CD14-positive monocyte (primary cell): ENCODE results near the gene TOX3. TPM values are rescaled to one million over a fixed set of nuclear protein-coding genes. Genes with fewer than 3 reads are reported as not detected.

Source experiments
- DNase-seq, 3 donors: peaks; one replicate each; pipeline ENCODE4 v3.0.0-alpha.2; 2011 to 2022
- H2AFZ ChIP-seq: 2 replicates; pipeline ENCODE4 v1.6.0; 2012; ENCODE audit warnings: mild to moderate bottlenecking, low read depth, low read length, inconsistent platforms; ENCODE audit not compliant: insufficient read depth, poor library complexity, severe bottlenecking
- H3K27ac ChIP-seq, 2 donors: 1 replicate in 1 of 2; 2 replicates in 1 of 2; pipeline ENCODE4 v1.5.1; 2012 to 2013; ENCODE audit warnings: low read length in 2 of 2, control low read depth in 1 of 2, inconsistent platforms in 1 of 2, low read depth in 1 of 2, mild to moderate bottlenecking in 1 of 2
- H3K27me3 ChIP-seq, 2 donors: one replicate each; pipeline versions ENCODE4 v1.6.0 to v1.6.1; 2011 to 2013; ENCODE audit warnings: low read length in 2 of 2; ENCODE audit not compliant: control insufficient read depth in 2 of 2, insufficient read depth in 2 of 2
- H3K36me3 ChIP-seq, 2 donors: replicated peaks in 1 of 2; 1 replicate in 1 of 2; 2 replicates in 1 of 2; pipeline versions ENCODE4 v1.5.1 to v1.6.1; 2012 to 2013; ENCODE audit warnings: low read length in 2 of 2, control low read depth in 1 of 2, inconsistent platforms in 1 of 2, mild to moderate bottlenecking in 1 of 2; ENCODE audit not compliant: insufficient read depth in 2 of 2, control insufficient read depth in 1 of 2
- H3K4me1 ChIP-seq, 2 donors: 1 replicate in 1 of 2; 2 replicates in 1 of 2; pipeline versions ENCODE4 v1.5.1 to v1.6.1; 2012 to 2013; ENCODE audit warnings: low read length in 2 of 2, control low read depth in 1 of 2, inconsistent platforms in 1 of 2, mild to moderate bottlenecking in 1 of 2, moderate library complexity in 1 of 2; ENCODE audit not compliant: insufficient read depth in 2 of 2, control insufficient read depth in 1 of 2
- H3K4me2 ChIP-seq: replicated peaks from 2 replicates; pipeline ENCODE3; 2012; ENCODE audit warnings: low read length, moderate library complexity, mild to moderate bottlenecking; ENCODE audit not compliant: poor library complexity, severe bottlenecking; ENCODE audit errors: extremely low read depth
- H3K4me3 ChIP-seq, 3 experiments: fragments of 200-600 bp in 1 of 3; sonication (generic) in 1 of 3; replicated peaks in 1 of 3; 1 replicate in 2 of 3; 2 replicates in 1 of 3; pipeline ENCODE4 v1.5.1; 2011 to 2013; ENCODE audit warnings: low read length in 3 of 3, mild to moderate bottlenecking in 3 of 3, control low read depth in 2 of 3, low read depth in 2 of 3, inconsistent platforms in 1 of 3, moderate library complexity in 1 of 3
- H3K79me2 ChIP-seq: 2 replicates; pipeline ENCODE4 v1.6.0; 2012; ENCODE audit warnings: mild to moderate bottlenecking, control low read depth, inconsistent platforms, low read length, moderate library complexity; ENCODE audit not compliant: insufficient read depth
- H3K9ac ChIP-seq: 2 replicates; pipeline ENCODE4 v1.6.0; 2017; ENCODE audit warnings: low read length, mild to moderate bottlenecking; ENCODE audit not compliant: insufficient read depth, poor library complexity, severe bottlenecking
- H3K9me3 ChIP-seq, 2 donors: replicated peaks in 1 of 2; 1 replicate in 1 of 2; 2 replicates in 1 of 2; pipeline versions ENCODE4 v1.5.1 to v1.6.1; 2012 to 2013; ENCODE audit warnings: low read length in 2 of 2, control low read depth in 1 of 2; ENCODE audit not compliant: control insufficient read depth in 1 of 2, insufficient read depth in 1 of 2
- H4K20me1 ChIP-seq: 2 replicates; pipeline ENCODE4 v1.6.0; 2012; ENCODE audit warnings: mild to moderate bottlenecking, low read length, control low read depth, moderate library complexity; ENCODE audit not compliant: insufficient read depth
- H3K27ac Mint-ChIP-seq, 7 donors: one replicate each; pipeline ENCODE4 v1.8.0; 2020; ENCODE audit warnings: mild to moderate bottlenecking in 7 of 7, mixed read lengths in 7 of 7, moderate library complexity in 6 of 7, inconsistent platforms in 2 of 7
- H3K27me3 Mint-ChIP-seq, 3 donors: one replicate each; pipeline ENCODE4 v1.8.0; 2021 to 2022; ENCODE audit warnings: low read depth in 3 of 3, mild to moderate bottlenecking in 3 of 3, mixed read lengths in 3 of 3, moderate library complexity in 3 of 3, inconsistent platforms in 1 of 3
- H3K36me3 Mint-ChIP-seq, 2 donors: one replicate each; pipeline ENCODE4 v1.8.0; 2020; ENCODE audit warnings: mixed read lengths in 2 of 2, inconsistent platforms in 1 of 2, mild to moderate bottlenecking in 1 of 2
- H3K4me1 Mint-ChIP-seq: one replicate; pipeline ENCODE4 v1.8.0; 2020; ENCODE audit warnings: mild to moderate bottlenecking, mixed read lengths
- H3K4me3 Mint-ChIP-seq, 2 donors: one replicate each; pipeline ENCODE4 v1.8.0; 2020; ENCODE audit warnings: mild to moderate bottlenecking in 2 of 2, mixed read lengths in 2 of 2, moderate library complexity in 1 of 2
- H3K9me3 Mint-ChIP-seq, 7 donors: one replicate each; pipeline ENCODE4 v1.8.0; 2020 to 2022; ENCODE audit warnings: mixed read lengths in 7 of 7, mild to moderate bottlenecking in 6 of 7, moderate library complexity in 6 of 7, inconsistent platforms in 2 of 7
- CTCF ChIP-seq: fragments of 200-600 bp; IDR thresholded peaks from one replicate; pipeline ENCODE4 v1.8.0; 2022; ENCODE audit warnings: antibody characterized with exemption, mild to moderate bottlenecking
- WGBS: methylation state at CpG from one replicate; pipeline ENCODE4 v1.1.5; 2013; ENCODE audit warnings: missing lambda C conversion rate; ENCODE audit not compliant: insufficient coverage; 5-methylcytosine and 5-hydroxymethylcytosine counted together
- intact Hi-C, 2 donors: fragments of 100-400 bp; cut with micrococcal nuclease; formaldehyde crosslinking; loops; one replicate each; pipeline versions ENCODE4 v1.15.0 to v1.15.1; 2023
- polyA plus RNA-seq, 3 donors: library from polyadenylated mRNA; depleted of rRNA in 1 of 3; unstranded in 2 of 3; stranded (reverse) in 1 of 3; fragments of 300-500 nt in 2 of 3; fragments of >200 nt in 1 of 3; fragmentation: Illumina TruSeq in 2 of 3; gene quantifications; 1 replicate in 2 of 3; 2 replicates in 1 of 3; pipeline ENCODE4 v1.2.3, GENCODE V29; 2012 to 2021

The TOX3 gene
- polyA plus RNA-seq, 3 donors, result not detected

DNA sequence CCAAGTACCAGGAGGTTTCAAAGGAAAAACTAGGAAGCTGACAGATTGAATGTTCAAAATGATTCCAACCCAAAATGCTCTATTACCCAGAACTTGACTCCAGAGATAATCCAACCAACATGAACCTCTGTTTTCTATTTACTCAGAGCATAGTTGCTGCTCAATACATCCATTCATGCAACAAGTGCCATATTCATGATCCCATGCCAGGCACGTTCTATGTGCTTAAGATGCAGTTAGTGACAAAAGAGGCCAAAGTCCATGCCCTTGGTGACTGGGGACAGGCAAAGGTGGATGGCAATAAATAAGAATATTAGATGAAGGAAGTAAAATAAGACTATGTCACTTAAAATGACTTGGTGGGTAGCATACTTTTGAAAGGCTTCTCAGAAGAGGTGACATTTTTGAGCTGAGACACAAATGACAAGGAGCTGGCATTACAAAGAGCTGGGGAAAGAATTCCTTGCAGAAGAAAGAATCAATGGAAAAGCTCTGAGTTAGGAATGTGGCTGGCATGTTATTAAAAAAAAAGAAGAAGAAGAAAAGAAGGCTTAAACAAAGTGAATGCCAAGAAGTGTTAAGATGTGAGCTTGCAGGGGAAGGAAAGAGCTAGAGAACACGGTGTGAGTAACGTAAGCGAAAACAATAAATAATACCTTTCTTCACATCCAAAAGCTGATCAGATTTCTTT is 34.5 kb downstream of the TOX3 start:
- no peaks in the 10 kb centered on the region for H3K27me3 Mint-ChIP-seq
- no peak for TF ChIP-seq CTCF
- H3K9me3 Mint-ChIP-seq, result peaks cover 0 to 7% (median 0%) of the 10 kb centered on the region in 7 donors
- no peak overlapping the region for H3K27ac Mint-ChIP-seq
- H3K27me3 ChIP-seq, result no peaks in the 10 kb centered on the region
- H3K9ac ChIP-seq, result no peak overlapping the region
- no peak overlapping the region for H3K4me3 ChIP-seq
- H3K4me1 ChIP-seq, result no peaks in the 10 kb centered on the region
- peaks cover 0 to 2% of the 10 kb centered on the region in 2 donors for H3K9me3 ChIP-seq
- intact Hi-C loops, result no loop called here
- H4K20me1 ChIP-seq, result no peaks in the 10 kb centered on the region
- H2AFZ ChIP-seq, result no peak overlapping the region
- H3K79me2 ChIP-seq, result no peaks in the 10 kb centered on the region
- WGBS, result 88% methylated on average over 1 of the region's 4 CpGs
- no peaks in the 10 kb centered on the region for H3K4me1 Mint-ChIP-seq
- no peak overlapping the region for H3K4me2 ChIP-seq
- H3K4me3 Mint-ChIP-seq, result no peak overlapping the region
- H3K36me3 Mint-ChIP-seq, result no peaks in the 10 kb centered on the region
- no peak overlapping the region for H3K27ac ChIP-seq
- no peak for DNase-seq
- H3K36me3 ChIP-seq, result no peaks in the 10 kb centered on the region

GRCh38 chr16:52501746-52502145 is 45.2 kb downstream of the TOX3 start:
- Histone ChIP-seq H3K27ac (no peak overlapping the region), H3K4me3 (no peak overlapping the region), H3K4me2 (no peak overlapping the region), H4K20me1 (no peaks in the 10 kb centered on the region), H2AFZ (no peak overlapping the region), H3K79me2 (no peaks in the 10 kb centered on the region), H3K27me3 (no peaks in the 10 kb centered on the region), H3K36me3 (no peaks in the 10 kb centered on the region), H3K4me1 (no peaks in the 10 kb centered on the region), H3K9me3 (peaks cover 0 to 5% of the 10 kb centered on the region in 2 donors), H3K9ac (no peak overlapping the region)
- no peak overlapping the region for H3K4me3 Mint-ChIP-seq
- H3K36me3 Mint-ChIP-seq, result no peaks in the 10 kb centered on the region
- intact Hi-C loops, result no loop called here
- no peak overlapping the region for H3K27ac Mint-ChIP-seq
- no peaks in the 10 kb centered on the region for H3K4me1 Mint-ChIP-seq
- 56% methylated on average over 3 of the region's 4 CpGs for WGBS
- H3K27me3 Mint-ChIP-seq, result peaks cover 0 to 1% (median 0%) of the 10 kb centered on the region in 3 donors
- no peak for DNase-seq
- no peak for TF ChIP-seq CTCF
- H3K9me3 Mint-ChIP-seq, result peaks cover 0 to 5% (median 2%) of the 10 kb centered on the region in 7 donors
